IPS-15b (cell line): ENCODE measurements around the gene IL17C.

Source experiments
- H3K27me3 ChIP-seq: one replicate; pipeline ENCODE4 v1.6.1; 2013; ENCODE audit warnings: low read length; ENCODE audit not compliant: control insufficient read depth, insufficient read depth
- H3K36me3 ChIP-seq: one replicate; pipeline ENCODE4 v1.6.1; 2013; ENCODE audit warnings: low read length; ENCODE audit not compliant: control insufficient read depth, insufficient read depth
- H3K4me1 ChIP-seq: one replicate; pipeline ENCODE4 v1.6.1; 2013; ENCODE audit warnings: mild to moderate bottlenecking, low read length; ENCODE audit not compliant: control insufficient read depth, insufficient read depth
- H3K4me3 ChIP-seq: one replicate; pipeline ENCODE4 v1.5.1; 2013; ENCODE audit warnings: low read depth, low read length
- H3K9ac ChIP-seq: one replicate; pipeline ENCODE4 v1.6.1; 2013; ENCODE audit warnings: low read depth, mild to moderate bottlenecking, low read length
- H3K9me3 ChIP-seq: one replicate; pipeline ENCODE4 v1.6.1; 2013; ENCODE audit warnings: mild to moderate bottlenecking, low read length; ENCODE audit not compliant: control insufficient read depth, insufficient read depth

IL17C gene

GRCh38 chr16:88630941-88631340 is 7.4 kb upstream of the IL17C start:
- Histone ChIP-seq H3K36me3 (peaks cover 27% of the 10 kb centered on the region), H3K9me3 (no peaks in the 10 kb centered on the region), H3K4me3 (no peak overlapping the region), H3K9ac (no peak overlapping the region), H3K27me3 (no peaks in the 10 kb centered on the region), H3K4me1 (no peaks in the 10 kb centered on the region)

GRCh38 chr16:88631384-88631783 is 7.0 kb upstream of the IL17C start:
- no peak overlapping the region for H3K9ac ChIP-seq
- peaks cover 25% of the 10 kb centered on the region for H3K36me3 ChIP-seq
- no peaks in the 10 kb centered on the region for H3K9me3 ChIP-seq

GRCh38 chr16:88631920-88632586 is 6.3 kb upstream of the IL17C start:
- Histone ChIP-seq H3K4me1 (no peaks in the 10 kb centered on the region), H3K4me3 (no peak overlapping the region), H3K9me3 (no peaks in the 10 kb centered on the region), H3K9ac (no peak overlapping the region), H3K27me3 (no peaks in the 10 kb centered on the region), H3K36me3 (peaks cover 25% of the 10 kb centered on the region)

More at GRCh38 chr16:88631384-88631783, 7.0 kb upstream of the IL17C start:
- Histone ChIP-seq H3K27me3 (no peaks in the 10 kb centered on the region), H3K4me1 (no peaks in the 10 kb centered on the region), H3K4me3 (no peak overlapping the region)

GRCh38 chr16:88632587-88632930 is 5.8 kb upstream of the IL17C start:
- Histone ChIP-seq H3K27me3 (no peaks in the 10 kb centered on the region), H3K9me3 (no peaks in the 10 kb centered on the region), H3K4me3 (no peak overlapping the region), H3K9ac (no peak overlapping the region), H3K36me3 (peaks cover 20% of the 10 kb centered on the region), H3K4me1 (no peaks in the 10 kb centered on the region)

- no peak overlapping the region for H3K9ac ChIP-seq
- peak overlapping the region; percentile 69 for H3K4me3 ChIP-seq
Observed at GRCh38 chr16:88633684-88634140, 4.7 kb upstream of the IL17C start.

GRCh38 chr16:88634141-88634993 is 4.0 kb upstream of the IL17C start:
- peak overlapping the region; percentile 69 for H3K4me3 ChIP-seq
- peaks cover 4% of the 10 kb centered on the region for H3K4me1 ChIP-seq
- H3K9me3 ChIP-seq: no peaks in the 10 kb centered on the region
- H3K9ac ChIP-seq: peak overlapping the region; percentile 54
- H3K36me3 ChIP-seq: peaks cover 13% of the 10 kb centered on the region
- no peaks in the 10 kb centered on the region for H3K27me3 ChIP-seq

More at GRCh38 chr16:88633684-88634140, 4.7 kb upstream of the IL17C start:
- Histone ChIP-seq H3K9me3 (no peaks in the 10 kb centered on the region), H3K4me1 (peaks cover 3% of the 10 kb centered on the region), H3K36me3 (peaks cover 13% of the 10 kb centered on the region), H3K27me3 (no peaks in the 10 kb centered on the region)

GRCh38 chr16:88634994-88635670 is 3.2 kb upstream of the IL17C start:
- Histone ChIP-seq H3K36me3 (peaks cover 11% of the 10 kb centered on the region), H3K9ac (no peak overlapping the region), H3K4me1 (peaks cover 4% of the 10 kb centered on the region)

GRCh38 chr16:88635671-88636319 is 2.6 kb upstream of the IL17C start:
- Histone ChIP-seq H3K4me3 (no peak overlapping the region), H3K9me3 (no peaks in the 10 kb centered on the region), H3K27me3 (no peaks in the 10 kb centered on the region), H3K9ac (no peak overlapping the region), H3K36me3 (peaks cover 8% of the 10 kb centered on the region), H3K4me1 (peaks cover 4% of the 10 kb centered on the region)

More at GRCh38 chr16:88634994-88635670, 3.2 kb upstream of the IL17C start:
- H3K27me3 ChIP-seq: no peaks in the 10 kb centered on the region
- peak overlapping the region; percentile 69 for H3K4me3 ChIP-seq
- no peaks in the 10 kb centered on the region for H3K9me3 ChIP-seq

GRCh38 chr16:88636488-88637265 is 1.7 kb upstream of the IL17C start:
- Histone ChIP-seq H3K9me3 (no peaks in the 10 kb centered on the region), H3K4me1 (peaks cover 4% of the 10 kb centered on the region), H3K9ac (no peak overlapping the region), H3K4me3 (no peak overlapping the region), H3K27me3 (no peaks in the 10 kb centered on the region), H3K36me3 (peaks cover 5% of the 10 kb centered on the region)

GRCh38 chr16:88639231-88640038 is 1.1 kb downstream of the IL17C start:
- Histone ChIP-seq H3K4me3 (no peak overlapping the region), H3K9ac (no peak overlapping the region), H3K4me1 (peaks cover 4% of the 10 kb centered on the region), H3K9me3 (no peaks in the 10 kb centered on the region), H3K27me3 (no peaks in the 10 kb centered on the region), H3K36me3 (peaks cover 7% of the 10 kb centered on the region)
